HG03196 (cell line): ENCODE measurements around the gene TRDMT1.
A peak's percentile ranks its signal among the peaks of the same experiment; 100 is the strongest.

ENCODE experiments used
- ATAC-seq: cut with Tn5 transposase; IDR thresholded peaks from one replicate; pipeline ENCODE4 v1.9.1; 2021; ENCODE audit not compliant: unreplicated experiment

The TRDMT1 gene

DNA sequence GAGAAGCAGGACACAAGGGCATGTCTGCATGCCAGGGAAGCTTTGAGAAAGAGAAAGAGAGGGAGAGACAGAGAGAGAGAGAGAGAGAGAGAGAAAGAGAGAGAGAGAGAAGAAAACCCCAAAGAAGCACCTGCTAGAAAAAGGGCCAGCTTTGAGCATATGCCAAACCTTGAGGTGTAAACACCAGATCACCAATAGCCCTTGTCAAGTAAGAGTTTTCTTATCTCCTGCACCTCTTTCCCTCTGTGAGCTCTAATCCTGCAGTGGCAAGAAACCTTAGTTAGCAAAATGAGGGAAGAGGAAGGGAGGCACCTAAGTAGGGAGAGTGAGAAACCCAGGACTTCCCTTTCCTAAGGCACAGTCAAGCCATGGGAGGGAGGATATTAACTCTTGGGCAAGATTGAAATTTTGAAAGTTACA, 11.3 kb upstream of the TRDMT1 start:
- no peak for ATAC-seq

DNA sequence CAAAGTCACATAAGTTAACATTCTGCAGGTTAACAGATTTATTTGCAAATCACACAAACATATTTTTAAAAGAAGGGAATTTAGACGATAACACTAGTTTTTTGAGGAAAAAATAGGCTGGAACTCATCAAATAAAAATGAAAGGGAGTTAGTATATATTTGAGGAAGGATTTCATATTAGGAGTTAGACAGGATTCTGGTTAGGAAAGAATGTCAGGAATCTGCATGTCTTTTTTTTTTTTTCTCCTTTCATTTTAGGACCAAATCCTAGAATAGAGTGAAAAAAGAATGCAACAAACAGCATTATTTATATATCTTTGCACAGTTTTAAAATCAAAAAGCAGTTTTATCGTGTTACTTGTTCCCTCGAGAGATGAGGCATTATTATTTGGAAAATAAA, 8.9 kb upstream of the TRDMT1 start:
- no peak for ATAC-seq

DNA sequence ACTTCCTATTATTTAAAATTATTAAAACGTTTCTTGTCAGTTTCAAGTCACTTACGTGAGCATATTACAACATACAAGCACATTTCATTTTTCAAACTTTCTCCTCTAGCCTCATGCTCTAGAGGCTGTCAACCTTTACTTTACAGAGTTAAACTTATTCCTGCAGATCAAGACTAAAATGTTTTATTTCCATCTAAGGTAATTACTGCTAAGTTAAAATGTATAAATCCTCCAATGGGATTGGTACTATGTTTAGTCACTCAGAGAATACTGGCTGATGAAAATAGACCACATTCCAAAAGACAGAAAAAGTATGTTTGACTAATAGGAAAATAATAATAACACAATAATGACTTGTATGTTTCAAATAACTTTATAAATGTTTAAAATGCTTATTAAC, 8.4 kb upstream of the TRDMT1 start:
- no peak for ATAC-seq

DNA sequence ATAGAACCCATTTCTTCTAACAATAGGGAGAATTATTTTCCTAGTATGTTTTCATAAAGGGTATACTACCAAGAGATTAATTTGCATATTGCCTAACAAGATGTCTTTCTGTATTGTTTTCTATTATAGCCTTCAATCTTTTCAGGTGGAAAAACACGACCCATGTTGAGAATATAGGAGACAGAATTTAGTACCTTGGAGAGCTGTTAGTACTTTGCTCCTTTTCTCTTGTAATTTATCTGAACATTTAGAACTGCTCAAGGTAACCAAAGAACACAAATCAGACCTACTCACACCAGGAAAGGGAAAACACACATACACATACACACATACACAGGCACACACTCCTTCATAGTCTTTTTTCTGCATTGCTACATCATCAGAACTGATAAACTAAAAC, 7.8 kb upstream of the TRDMT1 start:
- no peak for ATAC-seq

DNA sequence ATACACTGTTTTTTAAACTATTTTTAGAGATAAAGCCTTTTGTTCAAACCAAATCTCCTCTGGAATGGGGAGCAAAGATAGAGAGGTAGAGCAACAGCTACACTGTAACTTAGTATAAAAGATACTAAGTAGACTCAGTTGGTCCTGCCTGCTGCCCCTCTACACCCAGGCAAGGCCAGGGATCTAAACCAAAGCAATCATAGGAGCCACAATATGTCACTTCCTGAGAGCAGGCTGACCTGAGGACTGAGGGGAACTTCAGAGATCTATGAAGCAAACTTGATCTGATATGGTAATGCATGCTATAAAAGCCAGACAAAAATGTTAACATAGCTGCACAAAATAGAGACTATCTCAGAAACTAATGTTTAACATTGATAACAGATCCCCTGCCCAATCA, 7.0 kb upstream of the TRDMT1 start:
- no peak for ATAC-seq

DNA sequence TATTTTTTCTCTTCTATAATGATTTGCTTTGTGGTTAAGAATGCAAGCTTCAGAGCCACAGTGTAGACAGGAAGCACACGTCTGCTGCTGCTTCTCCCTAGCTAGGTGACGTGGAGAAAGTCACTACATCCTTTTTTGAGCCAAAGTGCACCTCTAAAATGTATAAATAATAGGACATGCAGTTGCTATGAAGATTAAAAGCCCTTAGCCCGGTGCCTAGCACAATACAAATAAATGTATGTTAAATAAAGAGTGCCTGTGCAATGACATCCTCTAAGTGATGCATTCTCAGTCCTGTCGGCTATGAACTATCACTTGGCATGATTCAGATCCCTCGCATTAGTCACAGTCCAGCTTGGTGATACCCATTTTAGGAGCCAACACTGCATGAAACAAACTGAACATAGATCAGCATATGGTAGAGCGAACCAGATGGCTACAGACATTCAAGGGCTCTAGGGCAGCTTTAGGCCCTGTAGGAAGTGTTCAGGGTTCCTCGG, 4.8 kb upstream of the TRDMT1 start:
- ATAC-seq = peak; percentile 55

DNA sequence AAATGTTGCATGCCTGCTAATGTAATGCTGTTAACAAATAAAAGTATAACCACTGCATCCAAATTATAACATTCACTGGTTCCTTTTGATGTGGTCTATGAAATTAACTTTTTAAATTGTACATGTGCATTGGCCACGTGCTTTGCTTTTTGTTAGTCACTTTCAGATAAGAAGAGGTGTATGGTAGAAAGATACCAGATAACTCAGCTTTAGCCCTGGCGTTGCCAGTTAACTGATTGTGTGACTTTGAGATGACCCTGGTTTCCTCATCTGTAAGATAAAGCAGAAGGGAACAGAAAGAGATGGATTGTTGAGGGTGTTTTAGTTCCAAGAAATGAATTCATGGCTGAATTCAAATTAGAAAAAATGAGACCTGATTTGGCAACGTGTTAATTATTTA, 1.9 kb upstream of the TRDMT1 start:
- ATAC-seq = no peak

DNA sequence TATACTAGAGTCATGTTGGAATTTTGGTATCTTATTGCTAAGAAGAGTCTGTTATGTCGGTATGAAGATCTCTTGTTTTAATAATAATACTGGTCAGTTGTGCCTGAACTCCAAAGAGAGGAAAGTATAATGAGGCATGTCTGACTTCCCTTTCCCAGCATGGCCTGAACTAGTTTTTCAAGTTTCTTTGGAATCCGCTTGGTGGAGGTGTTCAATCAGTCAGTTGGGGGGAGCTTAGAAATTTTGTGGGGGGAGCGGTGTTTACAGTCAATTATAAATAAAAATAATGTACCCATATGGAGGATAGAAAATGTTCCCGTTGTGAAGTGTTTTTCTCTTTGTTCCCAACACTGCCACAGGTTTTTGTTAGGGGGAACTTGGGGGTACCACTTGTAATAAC, 1.5 kb upstream of the TRDMT1 start:
- ATAC-seq = no peak

DNA sequence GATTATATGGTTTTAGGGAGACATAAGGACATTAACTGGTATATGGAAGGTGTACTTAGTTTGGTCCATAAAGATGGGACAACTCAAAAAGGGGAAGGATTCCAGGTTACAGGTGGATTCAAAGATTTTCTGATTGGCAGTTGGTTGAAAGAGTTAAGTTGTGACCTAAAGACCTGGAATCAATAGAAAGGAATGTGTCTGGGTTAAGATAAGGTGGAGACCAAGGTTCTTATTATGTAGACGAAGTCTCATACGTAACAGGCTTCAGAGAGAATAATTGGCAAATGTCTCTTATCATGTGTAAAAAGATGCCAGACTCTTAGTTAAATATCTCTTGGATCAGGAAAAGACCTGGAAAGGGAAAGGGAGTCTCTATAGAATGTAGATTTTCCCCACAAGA, 1.0 kb upstream of the TRDMT1 start:
- ATAC-seq = no peak

DNA sequence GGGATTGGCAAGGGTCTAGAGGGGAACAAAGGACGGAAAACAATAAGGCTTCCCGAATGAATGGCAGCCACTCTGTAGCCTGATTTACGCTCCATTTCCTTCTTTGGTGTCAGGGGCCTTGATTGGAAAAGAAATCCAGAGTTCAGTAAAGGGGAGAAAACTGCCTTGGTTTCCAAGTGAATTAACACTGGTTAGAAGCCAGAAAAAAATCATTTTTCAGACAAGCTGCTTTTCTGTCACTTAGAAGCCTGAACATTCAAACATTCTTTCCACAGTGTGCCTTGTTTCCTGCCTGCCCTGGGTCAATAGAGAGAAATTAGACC, 283 bp upstream of the TRDMT1 start:
- no peak for ATAC-seq

DNA sequence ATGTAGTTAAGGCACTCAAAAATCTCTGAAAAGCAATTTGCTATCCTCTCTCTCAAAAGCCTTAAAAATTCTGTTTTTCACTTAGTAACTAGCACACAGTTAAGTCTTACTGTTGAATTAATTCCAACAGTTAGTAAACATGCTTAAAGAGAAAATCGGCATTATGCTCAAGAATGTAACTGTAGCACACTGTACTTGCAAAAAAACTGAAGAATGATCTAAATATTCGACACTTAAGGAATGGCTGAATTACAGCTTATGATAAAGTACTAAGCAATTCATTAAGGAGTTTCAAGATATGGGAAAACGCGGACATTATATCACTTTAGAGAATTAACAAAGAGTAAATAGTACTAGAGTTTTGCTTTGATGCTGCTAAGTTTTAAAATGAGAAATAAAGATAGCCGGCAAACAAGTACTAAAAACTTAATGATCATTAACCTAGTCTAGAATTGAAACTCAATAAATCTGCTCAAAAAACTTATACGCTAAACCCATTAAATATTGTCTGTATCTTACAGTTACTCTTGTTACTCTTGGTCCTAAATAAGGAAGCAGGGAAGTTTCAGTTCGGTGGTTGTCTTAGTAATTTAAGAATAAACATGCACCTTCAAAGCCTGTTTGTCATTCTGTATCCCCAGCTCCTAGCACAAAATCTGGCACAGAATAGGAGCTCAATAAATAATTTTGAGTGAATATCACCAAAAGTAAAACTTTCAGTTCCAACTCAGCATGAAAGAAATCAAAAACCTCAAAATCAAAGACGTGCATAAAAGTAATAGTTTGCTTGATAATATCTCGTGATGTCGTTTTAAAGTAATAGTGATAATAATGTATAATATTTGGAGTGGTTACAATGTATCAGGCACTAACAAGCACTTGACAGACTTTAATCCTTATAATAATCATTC, 1.2 kb downstream of the TRDMT1 start:
- no peak for ATAC-seq

DNA sequence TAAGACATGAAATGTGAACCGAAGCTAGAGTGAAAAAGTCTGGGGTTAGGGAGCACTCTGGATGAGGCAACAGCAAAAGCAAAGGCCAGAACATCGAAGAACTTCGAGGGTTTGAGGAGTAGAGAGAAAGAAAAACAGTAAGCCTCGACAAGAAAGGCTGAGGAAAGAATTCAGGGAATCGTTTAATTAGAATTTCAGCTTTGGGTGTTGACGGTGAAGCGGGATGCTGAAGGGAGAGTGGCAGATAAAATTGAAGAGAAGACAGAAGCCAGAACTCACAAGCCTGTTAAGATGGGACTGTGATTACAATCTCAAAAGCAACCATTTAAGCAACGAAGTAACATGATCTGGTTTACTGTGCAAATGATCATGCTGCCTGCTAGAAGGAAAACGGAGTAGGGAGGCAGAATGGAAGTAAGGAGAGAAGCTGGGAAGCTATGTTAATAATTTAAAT, 2.1 kb downstream of the TRDMT1 start:
- no peak for ATAC-seq

DNA sequence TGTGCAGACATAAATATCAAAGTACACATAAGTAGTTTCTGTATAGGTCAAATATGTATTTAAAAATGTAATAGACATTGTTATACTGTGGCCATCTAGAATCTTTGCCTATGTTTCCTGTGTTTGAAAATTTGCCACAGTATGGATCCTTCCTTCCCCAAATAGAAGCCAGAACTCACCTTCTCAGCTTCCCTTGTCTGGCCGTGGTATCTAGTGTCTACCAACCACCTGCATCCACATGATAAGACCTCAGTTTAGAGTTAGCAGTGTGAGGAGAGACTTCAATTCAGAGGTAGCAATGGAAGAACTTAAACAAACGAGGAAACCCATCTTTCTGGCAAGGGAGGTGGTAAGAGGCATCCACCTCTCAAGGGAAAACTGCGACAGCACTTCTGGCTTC, 4.9 kb downstream of the TRDMT1 start:
- ATAC-seq = no peak

DNA sequence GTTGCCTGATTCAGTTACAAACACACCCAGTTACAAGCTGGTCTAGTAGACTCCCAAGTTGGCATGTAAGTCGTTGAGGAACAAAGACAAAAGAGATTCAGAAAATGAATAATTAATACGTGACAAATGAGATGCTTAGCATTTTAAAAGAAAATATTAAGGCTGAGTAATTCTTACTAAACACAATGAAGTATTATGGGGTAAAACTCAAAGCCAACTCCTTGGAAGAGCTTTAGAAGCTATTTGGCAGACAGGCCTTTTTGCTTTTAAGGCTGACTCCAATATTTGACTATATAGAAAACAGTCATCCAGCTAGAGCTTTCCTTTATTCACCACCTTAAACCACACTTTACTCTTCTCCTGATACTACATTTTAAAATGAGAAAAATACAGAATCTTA, 5.4 kb downstream of the TRDMT1 start:
- ATAC-seq = no peak

DNA sequence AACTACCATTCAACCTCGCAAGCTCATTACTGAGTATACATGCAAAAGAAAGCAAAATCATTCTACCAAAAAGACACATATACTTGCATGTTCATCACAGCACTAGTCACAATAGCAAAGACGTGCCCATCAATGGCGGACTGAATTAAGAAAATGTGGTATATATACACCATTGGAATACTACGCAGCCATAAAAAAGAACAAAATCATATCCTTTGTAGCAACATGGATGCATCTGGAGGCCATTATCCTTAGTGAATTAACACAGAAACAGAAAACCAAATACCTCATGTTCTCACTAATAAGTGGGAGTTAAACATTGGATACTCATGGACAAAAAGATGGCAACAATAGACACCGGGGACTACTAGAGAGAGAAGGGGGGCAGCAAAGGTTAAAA, 6.4 kb downstream of the TRDMT1 start:
- no peak for ATAC-seq

DNA sequence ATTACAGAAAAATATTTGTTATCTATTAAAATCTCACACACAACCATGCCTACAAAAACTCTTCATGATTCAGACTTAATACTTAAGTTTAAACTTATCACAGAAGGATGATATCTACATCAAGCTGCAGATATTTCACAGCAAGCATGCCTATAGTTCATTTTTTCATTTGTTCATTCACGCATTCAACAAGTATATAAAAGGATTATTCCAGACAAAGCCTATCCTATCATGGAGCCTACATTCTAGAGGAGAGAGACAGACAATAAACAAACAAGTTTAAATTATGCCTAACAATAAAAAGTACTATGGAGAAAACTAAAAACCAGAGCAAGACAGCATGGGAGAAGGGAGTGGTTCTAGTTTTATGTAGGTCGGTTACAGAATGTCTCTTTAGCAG, 10.9 kb downstream of the TRDMT1 start:
- no peak for ATAC-seq

DNA sequence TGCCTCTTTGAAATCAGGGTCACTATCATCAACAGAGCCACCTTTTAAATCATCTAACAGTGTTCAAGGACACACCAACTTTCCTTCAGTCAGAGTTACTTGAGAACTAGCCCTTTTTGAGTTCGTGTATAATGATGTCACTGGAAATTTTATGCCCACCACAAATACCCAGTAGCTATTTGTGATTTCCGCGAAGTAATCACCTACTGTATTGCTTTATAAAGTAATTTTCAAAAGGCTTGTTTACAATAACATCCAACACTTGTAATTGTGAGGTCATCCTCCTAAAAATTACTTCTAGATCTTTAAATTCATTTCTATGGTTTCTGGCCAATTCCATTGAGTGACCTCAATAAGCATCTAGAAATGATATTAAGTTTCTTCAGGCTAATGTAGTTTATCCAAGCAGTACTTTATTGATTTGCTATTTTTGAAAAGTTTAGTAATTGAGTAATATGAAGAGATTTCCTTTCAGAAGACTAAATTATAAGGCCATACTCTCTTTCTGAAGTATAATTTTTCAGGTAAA, 12.8 kb downstream of the TRDMT1 start:
- no peak for ATAC-seq

DNA sequence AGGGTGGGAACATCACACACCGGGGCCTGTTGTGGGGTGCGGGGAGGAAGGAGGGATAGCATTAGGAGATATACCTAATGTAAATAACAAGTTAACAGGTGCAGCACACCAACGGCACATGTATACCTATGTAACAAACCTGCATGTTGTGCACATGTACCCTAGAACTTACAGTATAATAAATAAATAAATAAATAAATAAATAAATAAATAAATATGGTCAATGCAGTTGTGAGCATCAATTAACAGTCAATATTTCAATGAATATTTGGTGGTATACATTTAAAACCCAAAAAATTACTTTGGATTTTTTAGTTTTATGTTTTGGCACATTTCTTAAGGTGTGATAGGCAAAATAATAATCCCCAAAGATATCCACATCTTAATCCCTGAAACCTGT, 15.6 kb downstream of the TRDMT1 start:
- ATAC-seq = no peak

DNA sequence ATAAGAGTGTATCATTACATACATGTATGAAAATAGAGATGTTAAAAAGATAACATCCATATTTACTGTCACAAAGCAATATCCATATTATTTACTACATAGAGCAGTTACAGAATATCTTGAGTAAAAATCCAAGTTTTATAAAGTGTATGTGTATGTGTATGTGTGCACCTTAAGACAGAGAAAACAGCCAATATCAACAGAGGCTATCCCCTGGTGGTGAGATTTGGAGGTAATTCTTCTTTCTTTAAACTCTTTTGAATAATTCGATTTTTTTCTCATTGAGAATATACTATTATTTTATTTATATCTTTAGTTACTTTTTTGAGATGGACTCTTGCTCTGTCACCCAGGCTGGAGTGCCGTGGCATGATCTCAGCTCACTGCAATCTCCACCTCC, 18.4 kb downstream of the TRDMT1 start:
- no peak for ATAC-seq

DNA sequence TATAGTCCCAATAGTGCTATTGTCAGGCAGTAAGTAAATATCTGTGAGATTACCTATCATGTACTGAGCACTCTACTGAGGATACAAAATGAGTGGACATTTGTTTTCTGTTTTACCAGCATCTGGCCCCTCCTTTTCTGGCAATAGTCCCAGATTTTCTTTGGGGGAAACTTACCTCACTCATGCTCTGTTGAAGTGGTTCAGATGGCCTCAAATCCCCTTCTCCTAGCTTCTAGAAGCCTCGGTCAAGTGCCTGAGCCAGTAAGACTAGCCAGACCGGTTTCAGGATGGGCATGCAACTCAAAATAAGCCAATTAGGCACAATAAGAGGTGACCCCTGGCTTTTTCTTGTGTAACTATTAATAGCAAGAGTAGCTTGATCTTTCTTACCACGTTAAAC, 19.7 kb downstream of the TRDMT1 start:
- ATAC-seq = no peak

DNA sequence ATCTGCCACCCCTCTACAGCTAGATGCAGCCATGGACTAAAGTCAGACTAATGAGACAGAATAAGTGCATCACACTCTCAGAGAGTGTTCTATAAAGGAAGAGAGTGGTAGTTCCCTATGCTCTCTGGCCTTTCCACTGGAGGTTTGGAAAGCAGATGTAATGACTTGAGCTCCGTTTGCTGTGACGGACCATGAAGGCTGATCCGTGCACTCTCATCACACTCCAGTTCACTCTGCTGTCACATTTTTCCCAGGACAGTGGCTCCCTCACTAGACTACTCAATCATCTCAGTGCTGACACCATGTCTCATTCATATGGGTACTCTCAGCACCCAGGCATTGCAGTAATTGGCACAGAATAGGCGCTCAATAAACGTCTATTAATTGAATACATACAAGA, 20.4 kb downstream of the TRDMT1 start:
- no peak for ATAC-seq

DNA sequence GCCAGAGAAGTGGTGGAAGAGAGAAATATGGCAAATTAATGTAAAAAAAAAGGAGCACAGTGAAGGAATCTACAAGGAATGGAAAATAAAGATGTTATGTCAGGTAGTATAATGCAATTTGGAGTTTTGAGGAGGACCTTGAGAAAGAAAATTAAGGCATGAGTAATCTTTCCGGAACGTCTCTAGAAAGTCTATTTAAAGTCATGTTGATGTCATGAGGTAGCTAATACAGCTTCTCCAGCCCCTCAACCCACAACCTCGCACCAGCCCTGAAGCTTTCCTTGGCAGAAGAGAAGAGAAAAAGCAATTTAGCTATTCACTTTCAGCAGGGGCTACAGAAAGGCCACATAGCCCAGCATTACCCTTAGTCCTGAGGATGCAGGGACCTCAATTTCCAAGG, 22.5 kb downstream of the TRDMT1 start:
- no peak for ATAC-seq

DNA sequence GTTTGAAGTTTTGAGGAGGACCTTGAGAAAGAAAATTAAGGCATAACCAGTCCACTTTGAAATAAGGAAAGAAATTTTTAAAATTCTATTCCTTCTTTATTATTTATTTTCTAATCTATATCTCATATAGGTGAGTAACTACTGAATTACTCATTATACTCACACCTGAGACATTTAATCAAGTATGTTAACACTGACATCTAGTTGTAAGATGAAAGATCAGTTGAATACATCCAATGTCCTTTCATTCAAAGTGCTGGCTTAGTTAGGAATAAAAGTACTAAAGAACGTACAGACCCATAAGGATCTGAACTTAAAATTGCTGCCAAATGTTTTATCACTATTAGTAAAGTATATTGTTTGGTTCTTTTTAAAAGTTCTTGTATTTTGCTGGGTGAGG, 23.5 kb downstream of the TRDMT1 start:
- ATAC-seq = no peak
